Measurements from ENCODE around the gene GSDME. TPM values are rescaled to one million over a fixed set of nuclear protein-coding genes. Genes with fewer than 3 reads are reported as not detected.

The GSDME gene
- total RNA-seq, 1 donor: 70.8 TPM

GRCh38 chr7:24729365-24730017 is 27.8 kb downstream of the GSDME start:
- no peak for TF ChIP-seq CTCF (IDR thresholded peaks at IDR 0.05; ENCODE audit: insufficient read depth, low read depth, low read length)
- no peak overlapping the region for H3K4me3 ChIP-seq (ENCODE audit: low read depth, low read length)
- no peak for DNase-seq (ENCODE audit: low read depth)

- peak; percentile 42 for DNase-seq (ENCODE audit: low read depth)
- no peak overlapping the region for H3K4me3 ChIP-seq (ENCODE audit: low read depth, low read length)
- no peak for TF ChIP-seq CTCF (IDR thresholded peaks at IDR 0.05; ENCODE audit: insufficient read depth, low read depth, low read length)
Observed at GRCh38 chr7:24728503-24729364, 28.5 kb downstream of the GSDME start.

GRCh38 chr7:24728121-24728500 is 29.2 kb downstream of the GSDME start:
- H3K4me3 ChIP-seq (ENCODE audit: low read depth, low read length): no peak overlapping the region
- no peak for TF ChIP-seq CTCF (IDR thresholded peaks at IDR 0.05; ENCODE audit: insufficient read depth, low read depth, low read length)
- no peak for DNase-seq (ENCODE audit: low read depth)

GRCh38 chr7:24727154-24728120 is 29.8 kb downstream of the GSDME start:
- no peak for TF ChIP-seq CTCF (IDR thresholded peaks at IDR 0.05; ENCODE audit: insufficient read depth, low read depth, low read length)
- no peak overlapping the region for H3K4me3 ChIP-seq (ENCODE audit: low read depth, low read length)
- peak; percentile 69 for DNase-seq (ENCODE audit: low read depth)

- TF ChIP-seq CTCF (IDR thresholded peaks at IDR 0.05; ENCODE audit: insufficient read depth, low read depth, low read length): no peak
- no peak for DNase-seq (ENCODE audit: low read depth)
- H3K4me3 ChIP-seq (ENCODE audit: low read depth, low read length): no peak overlapping the region
Observed at GRCh38 chr7:24725554-24726241, 31.6 kb downstream of the GSDME start.

Measured in fibroblast of villous mesenchyme (primary cell).